OCI-LY1 (cell line): Measurements from ENCODE around the gene MYO1D.

Experiments
- H2AFZ ChIP-seq: fragments of 200-600 bp; sonication (generic), shearing (Covaris generic); 2 replicates; pipeline ENCODE4 v1.6.0; 2014; ENCODE audit warnings: antibody characterized with exemption, mild to moderate bottlenecking, low read length
- H3F3A ChIP-seq: fragments of 200-600 bp; sonication (generic), shearing (Covaris generic); 2 replicates; pipeline ENCODE4 v1.6.0; 2014; ENCODE audit warnings: mild to moderate bottlenecking, antibody characterized with exemption, low read length, moderate library complexity; ENCODE audit not compliant: insufficient read depth
- H3K27ac ChIP-seq: fragments of 200-600 bp; sonication (generic); 2 replicates; pipeline ENCODE4 v1.5.1; 2014; ENCODE audit warnings: low read length, mixed run types, mild to moderate bottlenecking, low read depth; ENCODE audit not compliant: poor library complexity, severe bottlenecking
- H3K27me3 ChIP-seq: fragments of 200-600 bp; sonication (generic); 2 replicates; pipeline ENCODE4 v1.6.0; 2014; ENCODE audit warnings: antibody characterized with exemption, mild to moderate bottlenecking, low read length, moderate library complexity; ENCODE audit not compliant: insufficient read depth
- H3K36me3 ChIP-seq: fragments of 200-600 bp; sonication (generic); 2 replicates; pipeline ENCODE4 v1.6.1; 2014; ENCODE audit warnings: mild to moderate bottlenecking, antibody characterized with exemption, low read length, moderate library complexity, mixed read lengths; ENCODE audit not compliant: insufficient read depth
- H3K4me1 ChIP-seq: fragments of 200-600 bp; sonication (generic); 2 replicates; pipeline ENCODE4 v1.5.1; 2014; ENCODE audit warnings: mild to moderate bottlenecking, low read length, moderate library complexity; ENCODE audit not compliant: insufficient read depth, severe bottlenecking
- H3K4me2 ChIP-seq: fragments of 200-600 bp; sonication (generic), shearing (Covaris generic); 2 replicates; pipeline ENCODE4 v1.6.1; 2014; ENCODE audit warnings: low read length
- H3K4me3 ChIP-seq: fragments of 200-600 bp; sonication (generic); 2 replicates; pipeline ENCODE4 v1.5.1; 2014; ENCODE audit warnings: low read length, low read depth, mild to moderate bottlenecking, mixed read lengths; ENCODE audit not compliant: poor library complexity, severe bottlenecking
- H3K79me2 ChIP-seq: fragments of 200-600 bp; shearing (Covaris generic); 2 replicates; pipeline ENCODE4 v1.6.1; 2016; ENCODE audit warnings: mixed run types, low read length, mixed read lengths; ENCODE audit not compliant: insufficient read depth
- H3K9ac ChIP-seq: fragments of 200-600 bp; sonication (generic), shearing (Covaris generic); 2 replicates; pipeline ENCODE4 v1.6.1; 2014; ENCODE audit warnings: mild to moderate bottlenecking, low read length, mixed read lengths
- H3K9me2 ChIP-seq: fragments of 200-600 bp; sonication (generic), shearing (Covaris generic); 2 replicates; pipeline ENCODE4 v1.6.1; 2014; ENCODE audit warnings: low read depth, mild to moderate bottlenecking, low read length, mixed read lengths
- H3K9me3 ChIP-seq: fragments of 200-600 bp; shearing (Covaris generic); 2 replicates; pipeline ENCODE4 v1.6.1; 2014; ENCODE audit warnings: low read length, mixed read lengths
- H4K20me1 ChIP-seq: fragments of 200-600 bp; sonication (generic), shearing (Covaris generic); 2 replicates; pipeline ENCODE4 v1.6.0; 2016; ENCODE audit warnings: mild to moderate bottlenecking, low read length; ENCODE audit not compliant: insufficient read depth
- EZH2 ChIP-seq: fragments of 200-600 bp; sonication (generic), shearing (Covaris generic); IDR thresholded peaks from 2 replicates; pipeline ENCODE4 v1.8.0; 2017; ENCODE audit warnings: borderline replicate concordance, mixed run types, mild to moderate bottlenecking, antibody characterized with exemption, low read length, moderate library complexity, mixed read lengths
- TF ChIP-seq, protein P1 (sequence below): fragments of 200-600 bp; sonication (generic), shearing (Covaris generic); IDR thresholded peaks from 2 replicates; pipeline ENCODE4 v1.5.1; 2017; ENCODE audit warnings: mild to moderate bottlenecking, antibody characterized with exemption, low read length, moderate library complexity, mixed read lengths

Gene MYO1D

DNA sequence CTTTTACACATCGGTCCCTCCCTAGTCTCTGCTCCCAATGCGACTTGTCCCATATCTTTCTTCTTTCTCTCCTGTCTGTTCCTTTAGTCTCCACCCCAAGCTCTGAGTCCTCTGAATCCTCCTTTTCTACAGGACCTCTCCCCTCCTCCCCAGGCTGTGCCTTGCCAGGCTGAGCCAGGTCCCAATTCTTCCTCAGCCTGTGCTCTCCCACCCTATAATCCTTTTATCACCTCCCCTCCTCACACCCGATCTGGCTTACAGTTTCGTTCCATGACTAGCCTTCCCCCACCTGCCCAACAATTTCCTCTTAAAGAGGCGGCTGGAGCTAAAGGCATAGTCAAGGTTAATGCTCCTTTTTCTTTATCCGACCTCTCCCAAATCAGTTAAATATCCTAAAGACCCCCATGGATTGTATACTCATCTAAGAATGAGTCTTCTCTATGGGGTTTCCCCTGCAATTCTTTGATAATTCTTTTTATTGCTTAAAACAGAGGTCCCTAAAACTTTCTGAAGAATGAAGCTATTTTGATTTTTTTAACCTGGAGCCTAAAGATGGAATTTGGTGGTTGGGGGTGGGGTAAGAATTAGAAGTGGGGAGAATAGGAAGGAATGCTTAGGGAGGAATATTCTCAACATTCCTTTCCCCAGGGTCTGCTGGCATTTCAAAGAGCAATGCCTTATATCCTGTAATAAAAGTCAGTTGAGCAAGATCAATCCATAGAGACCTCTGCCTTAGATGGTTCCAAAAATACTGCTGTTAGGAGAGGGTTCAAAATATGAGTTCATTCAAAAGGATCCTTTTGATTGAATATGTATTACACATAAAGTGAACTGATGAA is 102.8 kb downstream of the MYO1D start:
- Histone ChIP-seq H3K4me2 (no peak overlapping the region), H3K9me2 (no peaks in the 10 kb centered on the region), H3K36me3 (no peaks in the 10 kb centered on the region), H3K4me1 (no peaks in the 10 kb centered on the region), H3K79me2 (no peaks in the 10 kb centered on the region), H2AFZ (no peak overlapping the region), H3K27ac (no peak overlapping the region), H3K4me3 (no peak overlapping the region), H4K20me1 (no peaks in the 10 kb centered on the region), H3F3A (no peaks in the 10 kb centered on the region), H3K9me3 (no peaks in the 10 kb centered on the region), H3K27me3 (no peaks in the 10 kb centered on the region), H3K9ac (no peak overlapping the region)
- TF ChIP-seq, protein P1, sequence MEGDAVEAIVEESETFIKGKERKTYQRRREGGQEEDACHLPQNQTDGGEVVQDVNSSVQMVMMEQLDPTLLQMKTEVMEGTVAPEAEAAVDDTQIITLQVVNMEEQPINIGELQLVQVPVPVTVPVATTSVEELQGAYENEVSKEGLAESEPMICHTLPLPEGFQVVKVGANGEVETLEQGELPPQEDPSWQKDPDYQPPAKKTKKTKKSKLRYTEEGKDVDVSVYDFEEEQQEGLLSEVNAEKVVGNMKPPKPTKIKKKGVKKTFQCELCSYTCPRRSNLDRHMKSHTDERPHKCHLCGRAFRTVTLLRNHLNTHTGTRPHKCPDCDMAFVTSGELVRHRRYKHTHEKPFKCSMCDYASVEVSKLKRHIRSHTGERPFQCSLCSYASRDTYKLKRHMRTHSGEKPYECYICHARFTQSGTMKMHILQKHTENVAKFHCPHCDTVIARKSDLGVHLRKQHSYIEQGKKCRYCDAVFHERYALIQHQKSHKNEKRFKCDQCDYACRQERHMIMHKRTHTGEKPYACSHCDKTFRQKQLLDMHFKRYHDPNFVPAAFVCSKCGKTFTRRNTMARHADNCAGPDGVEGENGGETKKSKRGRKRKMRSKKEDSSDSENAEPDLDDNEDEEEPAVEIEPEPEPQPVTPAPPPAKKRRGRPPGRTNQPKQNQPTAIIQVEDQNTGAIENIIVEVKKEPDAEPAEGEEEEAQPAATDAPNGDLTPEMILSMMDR: no peak
- TF ChIP-seq EZH2: no peak

DNA sequence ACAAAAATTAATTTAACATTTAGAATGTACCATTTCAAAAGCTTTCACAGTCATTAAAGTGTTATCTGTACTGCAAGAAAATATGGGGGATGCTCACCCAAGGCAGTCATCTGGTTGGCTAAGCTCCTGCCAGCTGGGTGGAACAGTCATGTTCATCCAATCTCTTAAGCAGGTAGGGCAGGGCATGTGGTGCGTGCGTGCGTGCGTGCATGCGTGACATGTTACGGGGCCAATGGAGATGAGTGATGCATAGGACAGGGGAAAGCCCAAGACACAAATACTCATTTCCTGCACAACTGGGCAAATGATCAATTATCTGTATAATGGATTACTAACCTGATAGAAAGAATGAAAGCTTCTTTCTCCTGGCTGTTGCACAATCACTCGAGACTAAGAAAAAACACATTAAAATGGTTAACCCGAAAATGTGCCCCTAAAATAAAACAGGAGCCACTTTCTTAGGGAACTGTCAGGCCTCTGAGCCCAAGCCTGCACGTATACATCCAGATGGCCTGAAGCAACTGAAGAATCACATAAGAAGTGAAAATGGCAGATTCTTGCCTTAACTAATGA is 104.4 kb downstream of the MYO1D start:
- H3K27ac ChIP-seq: no peak overlapping the region
- no peak overlapping the region for H3K4me2 ChIP-seq
- no peaks in the 10 kb centered on the region for H3K9me2 ChIP-seq
- no peak overlapping the region for H2AFZ ChIP-seq
- no peaks in the 10 kb centered on the region for H3K9me3 ChIP-seq
- H3F3A ChIP-seq: no peaks in the 10 kb centered on the region
- no peak overlapping the region for H3K4me3 ChIP-seq
- H3K27me3 ChIP-seq: no peaks in the 10 kb centered on the region
- H3K9ac ChIP-seq: no peak overlapping the region
- H3K4me1 ChIP-seq: no peaks in the 10 kb centered on the region
- H3K79me2 ChIP-seq: no peaks in the 10 kb centered on the region
- TF ChIP-seq, protein P1: no peak
- no peak for TF ChIP-seq EZH2
- no peaks in the 10 kb centered on the region for H4K20me1 ChIP-seq
- no peaks in the 10 kb centered on the region for H3K36me3 ChIP-seq

DNA sequence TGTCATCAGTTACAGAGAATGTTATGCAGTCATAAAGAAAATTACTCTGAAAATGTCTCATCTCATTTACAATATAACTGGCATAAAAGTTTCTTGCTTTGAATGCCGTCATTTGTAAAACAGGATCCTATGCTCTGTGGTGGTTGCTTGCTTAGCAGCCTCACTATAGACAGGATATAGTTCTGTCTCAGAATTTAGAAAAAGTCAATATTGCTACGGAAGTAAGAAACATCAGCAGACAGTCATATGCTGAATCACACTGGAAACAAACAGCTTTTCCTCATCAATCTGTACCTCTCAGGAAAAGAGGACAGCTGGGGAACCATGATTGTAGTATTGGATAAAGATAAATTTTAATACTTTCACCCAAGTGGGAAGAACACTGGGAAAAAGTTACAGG is 105.5 kb downstream of the MYO1D start:
- no peak overlapping the region for H3K27ac ChIP-seq
- H3K27me3 ChIP-seq: no peaks in the 10 kb centered on the region
- no peaks in the 10 kb centered on the region for H3K9me3 ChIP-seq
- no peaks in the 10 kb centered on the region for H3K9me2 ChIP-seq
- no peak overlapping the region for H3K4me3 ChIP-seq
- no peak for TF ChIP-seq EZH2
- TF ChIP-seq, protein P1: no peak
- no peaks in the 10 kb centered on the region for H3F3A ChIP-seq
- no peak overlapping the region for H3K4me2 ChIP-seq
- H3K36me3 ChIP-seq: no peaks in the 10 kb centered on the region
- no peaks in the 10 kb centered on the region for H3K79me2 ChIP-seq
- no peaks in the 10 kb centered on the region for H3K4me1 ChIP-seq
- H4K20me1 ChIP-seq: no peaks in the 10 kb centered on the region
- H3K9ac ChIP-seq: no peak overlapping the region
- H2AFZ ChIP-seq: no peak overlapping the region
